Measurements from ENCODE around the gene EXOC1. TPM values are rescaled to one million over a fixed set of nuclear protein-coding genes. Genes with fewer than 3 reads are reported as not detected.

Gene EXOC1
- total RNA-seq, 1 experiment from 2014 or later: 17.6 TPM

DNA sequence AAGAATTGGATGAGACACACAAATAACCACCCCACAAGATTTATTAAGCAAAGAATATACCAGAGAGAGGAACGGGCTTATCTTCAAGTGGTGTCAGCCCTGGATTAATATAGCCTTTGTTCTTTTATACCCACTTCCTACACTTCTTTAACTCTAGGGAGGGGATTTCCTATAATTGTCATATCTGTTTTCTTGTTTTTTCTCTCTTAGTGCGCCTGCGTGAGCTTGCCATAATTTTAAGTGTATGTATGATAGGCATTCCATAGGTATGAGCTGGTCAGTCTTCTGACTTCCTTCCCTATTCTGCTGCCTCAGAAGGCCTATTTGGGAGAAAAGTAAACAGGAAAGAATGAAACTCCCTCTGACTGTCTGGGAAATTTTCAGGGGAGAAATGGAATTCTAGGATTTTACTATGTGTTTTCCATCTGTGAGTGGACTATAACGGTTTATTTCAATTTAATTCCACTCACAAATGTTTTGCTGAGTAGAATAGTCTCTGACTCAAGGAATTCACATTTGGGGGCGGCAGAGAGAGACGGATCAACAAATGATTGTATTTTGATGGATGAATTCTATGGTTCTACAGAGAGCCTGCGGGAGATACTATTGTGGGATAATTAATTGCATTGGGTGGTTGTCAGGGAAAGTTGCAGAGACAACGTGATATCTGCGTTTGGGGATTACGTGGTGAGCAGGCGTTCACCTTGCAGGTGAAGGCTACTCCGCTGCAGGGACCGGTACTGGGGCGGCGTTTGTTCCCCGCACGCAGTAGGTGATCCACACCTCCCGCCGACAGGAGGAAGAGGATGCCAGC lies 94.7 kb downstream of the EXOC1 start:
- H3K79me2 ChIP-seq (ENCODE audit: insufficient read depth, low read length): peaks cover 31% of the 10 kb centered on the region
- no peaks in the 10 kb centered on the region for H3K27me3 ChIP-seq (ENCODE audit: insufficient read depth, low read length)
- peak overlapping the region; percentile 32 for H3K9ac ChIP-seq (ENCODE audit: low read length)
- ChIA-PET RAD21 (ENCODE audit: low non-redundant PET in 1 of 2, low total read pairs in 2 of 2, uncharacterized antibody in 2 of 2, unreplicated experiment in 2 of 2) (interaction anchor here in 1 of 2 experiments (1.3 kb wide), 1 partner anchor 352 kb away, joined by 6 read pairs; no protein-coding TSS in a partner anchor), POLR2A (interaction anchor here (2.3 kb wide), 2 partner anchors 10 to 439 kb away, joined by 7 read pairs; partner anchors contain the start of gene AASDH), CTCF (interaction anchor here (0.8 to 2.4 kb wide), 19 partner anchors 8 to 888 kb away, joined by 3 to 21 read pairs (median 4); partner anchors contain the start of genes PAICS and PPAT)
- no peaks in the 10 kb centered on the region for H4K20me1 ChIP-seq (ENCODE audit: insufficient read depth)
- H2AFZ ChIP-seq (ENCODE audit: low read depth, low read length, poor library complexity, severe bottlenecking): peak overlapping the region; percentile 57
- H3K9me3 ChIP-seq (ENCODE audit: control insufficient read depth in 1 of 2, insufficient read depth in 1 of 2, low read depth in 1 of 2, low read length in 2 of 2): no peaks in the 10 kb centered on the region
- H3K9me2 ChIP-seq (ENCODE audit: insufficient read depth): no peaks in the 10 kb centered on the region
- intact Hi-C loops (cut with micrococcal nuclease): loop anchor here (1.0 to 10.0 kb wide), 4 partner anchors 101 to 852 kb away; a partner anchor contains a TSS
- peak overlapping the region; percentile 77 to 82 for H3K4me3 ChIP-seq (replicated peaks in 1 of 2; ENCODE audit: low read depth in 1 of 2, low read length in 2 of 2)
- H3K4me2 ChIP-seq (ENCODE audit: low read length): peak overlapping the region; percentile 92
- TF ChIP-seq FOSL1 (IDR thresholded peaks at IDR 0.05; ENCODE audit: low read depth) (peak; percentile 36; the same call in 1 of the 2 replicates), SRF (IDR thresholded peaks at IDR 0.05; ENCODE audit: low read depth) (0 out of 2 replicates have a peak, but pooled peaks have one; percentile 27), SP1 (IDR thresholded peaks at IDR 0.05; ENCODE audit: low read depth) (peak; percentile 8; the same call in 1 of the 2 replicates), RAD21 (IDR thresholded peaks at IDR 0.05; ENCODE audit: low read depth) (no peak)
- DNase-seq (ENCODE audit: low read depth, low spot score) (peak; percentile 28), ATAC-seq (peak; percentile 27)
- H3K4me1 ChIP-seq (ENCODE audit: control insufficient read depth in 1 of 2, insufficient read depth in 2 of 2, low read length in 2 of 2): peaks cover 14 to 23% of the 10 kb centered on the region in 2 experiments
- H3K36me3 ChIP-seq (ENCODE audit: control insufficient read depth in 1 of 2, insufficient read depth in 2 of 2, low read length in 2 of 2): peaks cover 0 to 2% of the 10 kb centered on the region in 2 experiments; a peak in 1 of 4 replicates
- BruUV-seq (replicated peaks): TSS peak; percentile 28
- H3K27ac ChIP-seq (ENCODE audit: low read depth, low read length): peak overlapping the region; percentile 94

DNA sequence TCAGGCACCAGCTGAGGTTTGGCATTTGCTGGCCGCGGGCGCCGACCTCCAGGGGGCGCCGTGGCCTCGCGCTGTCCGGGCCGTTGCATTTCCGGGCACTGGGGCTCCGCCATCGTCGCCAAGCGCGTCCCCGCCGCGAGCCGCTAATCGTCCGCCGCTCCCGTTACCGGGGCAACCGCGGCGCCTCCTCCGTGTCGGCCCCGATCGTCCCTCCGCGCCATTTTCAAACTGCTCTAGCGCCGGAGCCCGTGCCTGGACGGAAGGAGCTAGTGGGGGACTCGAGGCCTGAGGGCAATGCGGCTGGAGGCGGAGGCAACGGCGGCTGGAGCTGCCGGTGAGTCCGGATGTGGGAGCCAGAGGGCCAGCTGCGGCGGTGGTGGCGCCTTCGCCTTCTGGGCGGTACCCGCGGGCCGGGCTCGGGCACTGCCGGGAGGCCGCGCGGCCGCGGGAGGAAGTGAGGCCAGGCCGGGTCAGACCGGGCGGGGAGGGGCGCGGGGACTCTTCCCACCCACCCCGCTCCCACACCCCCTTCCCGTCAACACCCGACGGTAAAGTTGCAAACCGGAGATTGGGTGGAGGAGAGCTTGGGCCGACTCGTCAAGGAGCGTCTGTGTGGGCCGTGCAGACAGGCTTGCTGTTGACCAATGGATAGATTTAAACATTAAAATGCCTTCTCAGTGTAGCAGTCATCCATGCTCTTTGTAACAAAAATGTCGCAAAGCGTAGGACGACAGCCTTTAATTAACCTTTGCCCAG lies 95.5 kb downstream of the EXOC1 start, which contains the start of gene CEP135:
Gene CEP135, plus strand, starts transcription at position 220 of the 756 bp plus-strand sequence. CDS start 3,186 bp downstream, outside the sequence.
- BruUV-seq (replicated peaks): no TSS peak
- ChIA-PET RAD21 (ENCODE audit: low non-redundant PET in 1 of 2, low total read pairs in 2 of 2, uncharacterized antibody in 2 of 2, unreplicated experiment in 2 of 2) (interaction anchor here (0.7 to 1.3 kb wide), 2 partner anchors 38 to 351 kb away, joined by 3 to 6 read pairs; no protein-coding TSS in a partner anchor), POLR2A (interaction anchor here (0.6 to 2.3 kb wide), 3 partner anchors 9 to 438 kb away, joined by 5 to 7 read pairs (median 7); partner anchors contain the start of gene AASDH), CTCF (interaction anchor here (0.7 to 2.4 kb wide), 24 partner anchors 8 to 888 kb away, joined by 3 to 21 read pairs (median 4); partner anchors contain the start of genes PAICS and PPAT)
- peak within 1 kb of the TSS; percentile 94 for H3K27ac ChIP-seq (ENCODE audit: low read depth, low read length)
- no peaks in the 10 kb centered on the region for H3K9me2 ChIP-seq (ENCODE audit: insufficient read depth)
- peaks cover under 1 to 2% of the 10 kb centered on the region in 2 experiments; a peak in 1 of 4 replicates for H3K36me3 ChIP-seq (ENCODE audit: control insufficient read depth in 1 of 2, insufficient read depth in 2 of 2, low read length in 2 of 2)
- peak within 1 kb of the TSS; percentile 92 for H3K4me2 ChIP-seq (ENCODE audit: low read length)
- peaks cover 31% of the 10 kb centered on the region for H3K79me2 ChIP-seq (ENCODE audit: insufficient read depth, low read length)
- H2AFZ ChIP-seq (ENCODE audit: low read depth, low read length, poor library complexity, severe bottlenecking): peak within 1 kb of the TSS; percentile 57
- peaks cover 14 to 23% of the 10 kb centered on the region in 2 experiments for H3K4me1 ChIP-seq (ENCODE audit: control insufficient read depth in 1 of 2, insufficient read depth in 2 of 2, low read length in 2 of 2)
- H3K9ac ChIP-seq (ENCODE audit: low read length): peak within 1 kb of the TSS; percentile 80
- intact Hi-C loops (cut with micrococcal nuclease): loop anchor here (1.0 to 10.0 kb wide), 4 partner anchors 100 to 851 kb away; a partner anchor contains a TSS
- H3K27me3 ChIP-seq (ENCODE audit: insufficient read depth, low read length): no peaks in the 10 kb centered on the region
- H3K4me3 ChIP-seq (replicated peaks in 1 of 2; ENCODE audit: low read depth in 1 of 2, low read length in 2 of 2): peak within 1 kb of the TSS; percentile 77 to 82
- ATAC-seq: peak; percentile 85
- no peaks in the 10 kb centered on the region for H3K9me3 ChIP-seq (ENCODE audit: control insufficient read depth in 1 of 2, insufficient read depth in 1 of 2, low read depth in 1 of 2, low read length in 2 of 2)
- no peaks in the 10 kb centered on the region for H4K20me1 ChIP-seq (ENCODE audit: insufficient read depth)
- DNase-seq (ENCODE audit: low read depth, low spot score): peak; percentile 77
- no peak for TF ChIP-seq EGR1 (IDR thresholded peaks at IDR 0.05; ENCODE audit: low read depth)
- TF ChIP-seq ELF1 (IDR thresholded peaks at IDR 0.05; ENCODE audit: borderline replicate concordance, low read depth): peak; percentile 70
- TF ChIP-seq TCF7L2 (IDR thresholded peaks at IDR 0.05; ENCODE audit: borderline replicate concordance, extremely low read depth, insufficient read depth, insufficient read length): peak; percentile 50
- TF ChIP-seq, protein P1, sequence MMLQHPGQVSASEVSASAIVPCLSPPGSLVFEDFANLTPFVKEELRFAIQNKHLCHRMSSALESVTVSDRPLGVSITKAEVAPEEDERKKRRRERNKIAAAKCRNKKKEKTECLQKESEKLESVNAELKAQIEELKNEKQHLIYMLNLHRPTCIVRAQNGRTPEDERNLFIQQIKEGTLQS (IDR thresholded peaks at IDR 0.05): no peak
- no peak for TF ChIP-seq SP1 (IDR thresholded peaks at IDR 0.05; ENCODE audit: low read depth)
- peak; percentile 49 for TF ChIP-seq POLR2A (IDR thresholded peaks at IDR 0.05; ENCODE audit: borderline replicate concordance, extremely low read depth, insufficient read depth, insufficient read length)
- TF ChIP-seq SRF (IDR thresholded peaks at IDR 0.05; ENCODE audit: low read depth): no peak
- peak; percentile 91 for TF ChIP-seq RAD21 (IDR thresholded peaks at IDR 0.05; ENCODE audit: low read depth)
- no peak for TF ChIP-seq CEBPB (IDR thresholded peaks at IDR 0.05; ENCODE audit: low read depth)
- TF ChIP-seq, protein P2, sequence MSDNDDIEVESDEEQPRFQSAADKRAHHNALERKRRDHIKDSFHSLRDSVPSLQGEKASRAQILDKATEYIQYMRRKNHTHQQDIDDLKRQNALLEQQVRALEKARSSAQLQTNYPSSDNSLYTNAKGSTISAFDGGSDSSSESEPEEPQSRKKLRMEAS (IDR thresholded peaks at IDR 0.05): peak; percentile 66
- no peak for TF ChIP-seq EZH2phosphoT487 (IDR thresholded peaks at IDR 0.05; ENCODE audit: borderline replicate concordance)
- TF ChIP-seq SIN3A (IDR thresholded peaks at IDR 0.05; ENCODE audit: low read depth): peak; percentile 90
- peak; percentile 61 for TF ChIP-seq POLR2AphosphoS5 (IDR thresholded peaks at IDR 0.05; ENCODE audit: low read depth, low read length)
- no peak for TF ChIP-seq EZH2 (IDR thresholded peaks at IDR 0.05)
